Measurements from ENCODE around the gene KANK4. TPM values are rescaled to one million over a fixed set of nuclear protein-coding genes. Genes with fewer than 3 reads are reported as not detected.

Gene KANK4
- total and polyA plus RNA-seq, 9 donors, result 0.05 to 0.83 (median 0.19) TPM; not detected in 1

DNA sequence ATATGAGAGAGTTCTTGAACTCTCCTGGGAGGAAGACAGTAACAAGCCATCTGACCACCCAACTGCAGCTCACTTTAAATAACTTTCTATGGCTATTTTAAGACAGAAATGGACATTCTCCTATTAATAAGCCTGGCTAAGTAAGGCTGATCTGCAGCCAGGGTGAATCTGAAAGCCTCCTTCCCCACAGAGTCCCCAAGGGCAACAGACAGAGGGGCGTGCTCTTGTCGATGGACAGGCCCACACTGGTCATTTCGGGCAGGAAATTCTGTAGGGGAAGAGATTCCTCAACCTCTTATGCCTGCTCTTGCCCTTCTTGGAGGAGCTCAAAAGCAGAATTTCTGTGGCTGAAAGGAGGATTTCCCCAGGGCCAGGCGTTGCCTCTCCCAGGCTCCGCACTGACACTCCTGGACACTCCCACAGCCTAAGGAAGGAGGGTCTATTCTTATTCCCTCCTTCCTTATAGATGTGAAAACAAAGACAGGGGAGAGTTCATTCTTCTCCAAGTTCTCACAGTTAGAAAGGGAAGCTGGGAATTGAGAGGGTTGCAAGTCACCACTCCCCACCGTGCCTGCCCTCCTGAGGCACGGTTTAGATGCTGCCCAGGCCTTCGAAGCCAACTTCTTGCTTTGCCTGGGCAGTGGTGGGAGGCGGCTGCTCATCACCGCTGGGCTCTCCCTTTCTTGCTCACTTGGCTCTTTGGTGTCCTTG, 17.9 kb upstream of the KANK4 start:
- H3K27ac ChIP-seq, result no peak overlapping the region
- intact Hi-C loops (cut with DNase I), result no loop called here
- 58 to 81% (median 63%) methylated on average over 10 of the region's 10 CpGs for WGBS, 3 donors
- no peak for DNase-seq
- H3K36me3 ChIP-seq, result no peaks in the 10 kb centered on the region
- no peak overlapping the region for H3K4me3 ChIP-seq
- no peaks in the 10 kb centered on the region for H3K9me3 ChIP-seq
- no peaks in the 10 kb centered on the region for H3K4me1 ChIP-seq (ENCODE audit: insufficient read depth)
- H3K27me3 ChIP-seq, result no peaks in the 10 kb centered on the region
- TF ChIP-seq POLR2A (IDR thresholded peaks at IDR 0.05), result no peak

DNA sequence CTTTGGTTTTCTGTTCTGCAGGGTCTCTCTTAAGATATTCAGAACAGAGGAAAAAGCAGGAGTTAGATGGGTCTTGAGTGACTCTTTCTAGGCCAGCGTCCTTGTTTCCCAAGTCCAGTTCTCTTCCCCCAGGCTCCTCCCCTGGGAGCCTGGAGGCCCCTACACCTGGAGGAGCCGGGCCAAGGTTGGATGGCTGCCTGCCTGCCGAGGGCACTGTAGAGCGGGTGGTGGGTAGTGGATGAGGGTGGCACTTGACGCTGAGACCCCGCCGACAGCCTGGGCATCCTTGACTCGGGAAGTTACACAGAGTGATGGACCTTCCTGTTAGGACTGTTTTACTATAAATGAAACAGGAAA, 17.4 kb upstream of the KANK4 start:
- DNase-seq, result no peak
- WGBS, 3 donors, result 69 to 73% (median 72%) methylated on average over 8 of the region's 8 CpGs
- TF ChIP-seq POLR2A (IDR thresholded peaks at IDR 0.05), result no peak
- TF ChIP-seq EP300 (IDR thresholded peaks at IDR 0.05), result no peak
- TF ChIP-seq, protein P1, sequence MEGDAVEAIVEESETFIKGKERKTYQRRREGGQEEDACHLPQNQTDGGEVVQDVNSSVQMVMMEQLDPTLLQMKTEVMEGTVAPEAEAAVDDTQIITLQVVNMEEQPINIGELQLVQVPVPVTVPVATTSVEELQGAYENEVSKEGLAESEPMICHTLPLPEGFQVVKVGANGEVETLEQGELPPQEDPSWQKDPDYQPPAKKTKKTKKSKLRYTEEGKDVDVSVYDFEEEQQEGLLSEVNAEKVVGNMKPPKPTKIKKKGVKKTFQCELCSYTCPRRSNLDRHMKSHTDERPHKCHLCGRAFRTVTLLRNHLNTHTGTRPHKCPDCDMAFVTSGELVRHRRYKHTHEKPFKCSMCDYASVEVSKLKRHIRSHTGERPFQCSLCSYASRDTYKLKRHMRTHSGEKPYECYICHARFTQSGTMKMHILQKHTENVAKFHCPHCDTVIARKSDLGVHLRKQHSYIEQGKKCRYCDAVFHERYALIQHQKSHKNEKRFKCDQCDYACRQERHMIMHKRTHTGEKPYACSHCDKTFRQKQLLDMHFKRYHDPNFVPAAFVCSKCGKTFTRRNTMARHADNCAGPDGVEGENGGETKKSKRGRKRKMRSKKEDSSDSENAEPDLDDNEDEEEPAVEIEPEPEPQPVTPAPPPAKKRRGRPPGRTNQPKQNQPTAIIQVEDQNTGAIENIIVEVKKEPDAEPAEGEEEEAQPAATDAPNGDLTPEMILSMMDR (IDR thresholded peaks at IDR 0.05), result no peak
- H3K36me3 ChIP-seq, result no peaks in the 10 kb centered on the region
- no peaks in the 10 kb centered on the region for H3K27me3 ChIP-seq
- intact Hi-C loops (cut with DNase I), result no loop called here
- no peaks in the 10 kb centered on the region for H3K4me1 ChIP-seq (ENCODE audit: insufficient read depth)
- no peaks in the 10 kb centered on the region for H3K9me3 ChIP-seq
- H3K27ac ChIP-seq, result no peak overlapping the region
- no peak overlapping the region for H3K4me3 ChIP-seq

DNA sequence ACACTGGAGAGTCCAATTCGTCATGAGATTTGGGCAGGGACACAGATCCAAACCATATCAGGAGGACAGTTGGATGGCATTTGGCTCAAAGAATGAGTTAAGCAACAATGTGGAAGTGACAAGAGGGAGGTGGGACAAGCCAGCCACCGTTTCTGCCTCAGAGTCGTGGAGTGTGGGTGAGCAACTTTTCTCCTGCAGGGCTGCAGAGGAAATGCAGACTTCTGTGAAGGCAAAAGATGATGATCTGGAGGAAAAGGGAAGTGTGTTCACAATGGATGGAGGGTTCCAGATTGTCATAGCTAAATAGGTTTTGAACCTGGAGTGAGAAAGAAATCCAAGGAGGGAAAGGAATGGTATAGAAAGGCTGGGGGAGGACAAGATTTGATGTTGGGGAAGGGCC, 16.4 kb upstream of the KANK4 start:
- H3K36me3 ChIP-seq, result no peaks in the 10 kb centered on the region
- H3K4me3 ChIP-seq, result no peak overlapping the region
- 57 to 69% (median 62%) methylated on average over 3 of the region's 3 CpGs for whole genome bisulfite sequencing, 3 donors

DNA sequence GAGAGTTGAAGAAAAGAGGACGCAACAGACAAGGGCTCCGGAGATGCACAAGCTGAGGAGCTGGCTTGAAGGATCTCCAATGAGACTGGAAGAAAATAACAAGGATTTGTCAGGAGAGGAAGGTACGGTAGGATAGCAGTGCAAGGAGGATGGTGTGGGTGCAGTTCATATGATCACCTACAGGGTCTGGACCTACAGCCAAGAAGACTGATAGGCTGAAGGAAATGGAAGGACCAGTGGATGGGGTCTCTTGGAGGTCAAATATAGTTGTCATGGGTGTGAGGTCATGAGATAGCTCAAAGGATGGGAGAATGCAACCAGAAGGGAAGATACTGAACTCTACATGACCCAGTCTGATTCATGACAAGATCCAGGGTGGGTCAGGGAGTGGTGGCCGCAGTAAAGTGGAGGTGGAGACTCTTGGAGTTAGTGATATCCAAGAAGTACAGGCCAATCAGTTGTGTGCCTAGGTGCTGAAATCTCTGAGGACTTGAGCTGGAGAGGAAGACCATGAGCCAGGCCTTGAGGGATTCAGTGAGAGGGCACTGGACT, 15.3 kb upstream of the KANK4 start:
- Histone ChIP-seq H3K4me3 (no peak overlapping the region), H3K27ac (no peak overlapping the region), H3K4me1 (ENCODE audit: insufficient read depth) (no peaks in the 10 kb centered on the region), H3K27me3 (no peaks in the 10 kb centered on the region), H3K36me3 (no peaks in the 10 kb centered on the region), H3K9me3 (no peaks in the 10 kb centered on the region)
- no peak for DNase-seq
- TF ChIP-seq, protein P1 (IDR thresholded peaks at IDR 0.05), result no peak
- TF ChIP-seq POLR2A (IDR thresholded peaks at IDR 0.05) (no peak), EP300 (IDR thresholded peaks at IDR 0.05) (no peak)
- intact Hi-C loops (cut with DNase I), result no loop called here
- WGBS, 3 donors, result 91 to 95% (median 95%) methylated on average over 4 of the region's 4 CpGs

More for the DNA sequence above, 16.4 kb upstream of the KANK4 start:
- Histone ChIP-seq H3K9me3 (no peaks in the 10 kb centered on the region), H3K4me1 (ENCODE audit: insufficient read depth) (no peaks in the 10 kb centered on the region), H3K27ac (no peak overlapping the region), H3K27me3 (no peaks in the 10 kb centered on the region)
- TF ChIP-seq, protein P1 (IDR thresholded peaks at IDR 0.05), result no peak
- TF ChIP-seq EP300 (IDR thresholded peaks at IDR 0.05) (no peak), POLR2A (IDR thresholded peaks at IDR 0.05) (no peak)
- no peak for DNase-seq
- intact Hi-C loops (cut with DNase I), result no loop called here

DNA sequence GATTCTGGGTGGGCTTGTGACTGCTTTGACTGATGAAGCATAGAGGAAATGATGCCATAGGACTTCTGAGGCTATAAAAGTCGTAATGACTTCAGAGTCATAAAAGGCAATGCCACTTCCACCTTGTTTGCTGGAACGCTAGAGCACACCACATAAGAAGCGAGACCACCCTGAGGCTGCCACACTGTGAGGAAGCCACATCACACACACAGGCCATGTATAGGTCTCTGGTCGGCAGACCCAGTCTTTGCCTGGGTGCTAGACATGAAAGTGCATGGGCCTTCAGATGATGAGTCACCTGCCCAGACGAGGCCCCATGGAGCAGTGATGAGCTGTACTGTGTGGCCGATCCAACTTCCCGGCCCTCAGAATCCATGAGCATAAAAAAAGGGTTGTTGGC, 14.2 kb upstream of the KANK4 start:
- Histone ChIP-seq H3K4me3 (no peak overlapping the region), H3K9me3 (no peaks in the 10 kb centered on the region), H3K27ac (no peak overlapping the region), H3K36me3 (no peaks in the 10 kb centered on the region), H3K27me3 (no peaks in the 10 kb centered on the region), H3K4me1 (ENCODE audit: insufficient read depth) (no peaks in the 10 kb centered on the region)
- intact Hi-C loops (cut with DNase I), result no loop called here
- no peak for TF ChIP-seq EP300 (IDR thresholded peaks at IDR 0.05)
- TF ChIP-seq, protein P1 (IDR thresholded peaks at IDR 0.05), result no peak
- TF ChIP-seq POLR2A (IDR thresholded peaks at IDR 0.05), result no peak
- DNase-seq, result no peak
- WGBS, 3 donors, result 74 to 81% (median 78%) methylated on average over 7 of the region's 7 CpGs
